NOMO-1 treated with DMSO at 0.1 percent for 48 hours (cell line): ENCODE data around the gene PSAP.

ENCODE experiments used
- DNase-seq: peaks from one replicate; lab custom pipeline; 2025; ENCODE audit not compliant: unreplicated experiment; lab: John Stamatoyannopoulos, UW

PSAP gene

GRCh38 chr10:71845410-71846405 is 5.3 kb downstream of the PSAP start:
- DNase-seq, result peak; percentile 8

GRCh38 chr10:71844695-71845094 is 6.4 kb downstream of the PSAP start:
- no peak for DNase-seq

- no peak for DNase-seq
These were observed 7.0 kb downstream of the PSAP start for GRCh38 chr10:71844084-71844483.

- no peak for DNase-seq
These were observed 8.0 kb downstream of the PSAP start for GRCh38 chr10:71842856-71843686.

- no peak for DNase-seq
These were observed 8.6 kb downstream of the PSAP start for GRCh38 chr10:71842422-71842821.

GRCh38 chr10:71840958-71841335 is 10.1 kb downstream of the PSAP start:
- no peak for DNase-seq

- DNase-seq, result no peak
These were observed 10.7 kb downstream of the PSAP start for GRCh38 chr10:71840177-71840957.

GRCh38 chr10:71838264-71839211 is 12.5 kb downstream of the PSAP start:
- DNase-seq, result no peak

- DNase-seq, result no peak
These were observed 13.8 kb downstream of the PSAP start for GRCh38 chr10:71837098-71837827.

GRCh38 chr10:71836596-71836974 is 14.5 kb downstream of the PSAP start:
- DNase-seq, result no peak

- no peak for DNase-seq
These were observed 15.1 kb downstream of the PSAP start for GRCh38 chr10:71835671-71836595.

GRCh38 chr10:71834343-71834674 is 16.7 kb downstream of the PSAP start:
- no peak for DNase-seq

- DNase-seq, result no peak
These were observed 17.4 kb downstream of the PSAP start for GRCh38 chr10:71833451-71834342.

GRCh38 chr10:71832967-71833366 is 18.1 kb downstream of the PSAP start:
- no peak for DNase-seq

GRCh38 chr10:71831646-71832552 is 19.2 kb downstream of the PSAP start:
- no peak for DNase-seq

GRCh38 chr10:71830726-71831125 is 20.3 kb downstream of the PSAP start:
- no peak for DNase-seq
